ENCODE data around the gene GPR68.
"Not testable (repeated sequence)": the region's sequence is repeated elsewhere in the genome, so short reads cannot be mapped to it uniquely, and the experiment has no call there.

The GPR68 gene

DNA sequence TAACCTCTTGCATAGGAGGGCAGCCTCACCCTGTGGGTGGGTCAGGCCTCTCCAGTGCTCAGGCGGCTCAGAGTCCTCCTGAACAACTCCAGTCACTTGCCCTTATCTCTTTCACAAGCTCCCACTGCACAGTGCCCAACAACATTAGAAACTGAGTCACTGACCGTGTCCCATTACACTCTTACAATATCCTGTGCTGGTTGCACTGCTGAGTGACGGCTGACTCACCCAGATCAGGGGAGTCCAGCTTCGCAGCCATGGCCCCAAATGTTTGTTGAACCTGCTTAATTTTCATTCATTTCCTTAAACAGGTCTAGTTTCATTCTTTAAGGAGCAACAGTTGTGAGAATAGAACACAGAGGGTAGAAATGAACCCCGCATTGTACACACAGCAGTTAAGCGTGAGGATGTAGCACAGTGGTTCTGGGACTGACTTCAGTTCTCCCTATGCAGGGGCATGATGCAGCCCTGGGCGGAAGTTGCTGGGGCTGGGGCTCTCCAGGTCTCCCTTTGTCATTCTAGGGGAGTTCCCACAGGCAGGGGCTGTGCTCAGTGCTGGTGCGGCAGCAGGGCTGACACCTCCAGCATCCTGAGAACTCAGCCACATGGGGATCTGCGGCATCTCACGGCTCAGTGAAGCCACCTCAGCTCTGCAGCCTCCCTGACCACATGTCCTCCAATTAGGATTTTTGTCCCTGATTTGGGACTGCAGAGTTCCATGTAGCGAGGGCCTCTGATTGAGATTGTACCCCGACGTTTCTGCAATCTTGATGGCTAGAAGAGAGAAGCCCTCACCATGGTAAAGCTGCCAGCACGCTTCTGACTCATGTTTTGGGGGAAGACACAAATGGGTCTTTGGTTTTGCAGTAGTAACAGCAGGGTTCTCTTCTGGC lies 16.1 kb downstream of the GPR68 start:
- no peak for DNase-seq

- DNase-seq = no peak
These were observed 17.3 kb downstream of the GPR68 start for GRCh38 chr14:91227183-91227628.

DNA sequence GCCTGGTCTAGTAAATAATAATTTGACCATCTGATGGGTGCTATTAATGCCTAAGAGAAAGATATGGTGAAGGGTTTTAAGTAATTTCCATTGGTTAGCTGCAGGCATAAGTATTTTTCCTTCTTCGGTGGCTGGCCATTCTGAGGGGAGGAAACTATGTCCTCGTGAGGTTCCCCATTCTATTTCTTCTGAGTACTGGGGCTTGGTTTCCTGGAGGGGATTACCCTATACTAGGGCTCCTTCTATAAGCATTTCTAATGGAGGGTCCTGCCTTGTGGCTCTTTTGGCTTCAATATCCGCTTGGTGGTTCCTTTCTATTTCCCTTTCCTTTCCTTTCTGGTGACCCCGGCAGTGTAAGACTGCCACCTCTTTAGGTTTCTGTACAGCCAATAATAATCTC lies 18.1 kb downstream of the GPR68 start:
- not testable (repeated sequence) for DNase-seq

GRCh38 chr14:91225025-91225424 lies 19.5 kb downstream of the GPR68 start:
- peak; percentile 95 for DNase-seq

GRCh38 chr14:91223028-91223783 lies 21.3 kb downstream of the GPR68 start:
- DNase-seq = no peak

DNA sequence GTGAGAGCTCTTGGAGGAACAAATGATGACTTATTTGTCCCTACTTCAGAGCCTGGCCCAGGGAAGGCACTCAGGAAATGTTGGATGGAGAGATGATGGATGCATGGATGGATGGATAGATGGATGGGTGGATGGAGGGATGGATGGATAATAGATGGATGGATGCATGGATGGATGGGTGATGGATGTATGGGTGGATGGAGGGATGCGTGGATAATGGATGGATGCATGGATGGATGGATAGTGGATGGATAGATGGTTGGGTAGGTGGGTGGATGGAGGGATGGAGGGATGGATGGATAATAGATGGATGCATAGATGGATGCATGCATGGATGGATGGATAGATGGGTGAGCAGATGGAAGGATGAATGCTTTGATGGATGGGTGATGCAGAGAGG lies 23.2 kb downstream of the GPR68 start:
- DNase-seq = no peak

DNA sequence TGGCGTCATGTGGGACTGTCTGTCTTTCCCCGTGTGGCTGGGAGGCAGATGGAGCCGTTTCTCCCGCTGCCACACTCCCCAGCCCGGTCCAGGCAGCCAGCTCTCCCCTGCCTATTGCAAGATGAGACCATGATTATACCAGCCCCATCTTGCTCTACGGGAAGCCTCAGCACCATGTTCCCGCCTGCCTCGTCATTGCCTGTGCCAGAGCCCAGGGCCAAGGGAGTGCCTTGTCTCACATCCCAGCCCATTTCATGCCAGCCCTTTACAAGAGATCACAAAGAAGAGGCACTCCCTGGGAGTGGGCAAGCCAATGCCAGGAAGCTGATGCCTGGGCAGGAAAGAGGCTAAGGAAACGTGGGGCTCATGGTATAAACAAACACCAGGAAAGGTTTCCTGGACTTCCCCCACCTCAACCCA lies 23.9 kb downstream of the GPR68 start:
- no peak for DNase-seq

DNA sequence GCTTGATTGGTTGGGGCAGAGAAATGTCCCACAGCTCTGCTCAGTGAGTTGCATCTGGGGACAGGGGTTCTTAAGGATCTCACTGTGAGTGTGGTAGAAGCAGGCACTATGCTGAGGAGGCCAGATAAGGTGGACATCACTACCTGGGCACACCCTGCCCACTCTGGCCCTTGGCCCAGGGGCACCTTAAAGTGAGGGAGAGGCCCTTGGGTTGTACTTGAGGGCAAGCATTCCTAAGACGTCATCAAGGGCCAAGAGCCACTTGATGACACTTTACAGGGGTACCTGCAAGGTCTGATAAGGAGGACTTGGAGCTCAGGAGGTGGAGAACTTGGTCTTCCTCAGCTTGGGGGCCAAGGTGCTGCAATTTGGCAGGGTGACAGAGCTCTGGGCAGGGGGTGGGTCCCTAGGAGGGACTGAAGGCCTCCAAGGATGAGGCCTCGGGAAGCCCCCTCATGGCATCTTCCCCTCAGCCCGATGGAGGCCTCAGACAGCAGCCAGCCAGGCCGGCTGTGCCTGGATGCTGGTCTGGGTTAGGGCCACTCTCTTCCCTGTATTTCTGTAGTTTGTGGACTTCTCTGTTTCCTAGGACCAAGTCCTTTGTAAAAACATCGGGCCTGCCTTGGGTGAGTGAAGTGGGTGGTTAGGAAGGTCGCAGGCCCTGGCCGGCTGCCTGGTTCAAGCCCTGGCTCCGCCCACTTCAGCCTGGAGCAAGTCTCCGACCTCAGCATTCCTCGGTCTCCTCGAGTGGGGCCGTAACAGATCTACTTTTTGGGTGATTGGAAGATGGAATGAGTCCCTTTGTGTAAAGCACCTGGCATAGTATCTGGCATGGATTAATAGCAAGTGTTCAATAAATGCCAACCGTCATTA lies 24.8 kb downstream of the GPR68 start:
- no peak for DNase-seq

DNA sequence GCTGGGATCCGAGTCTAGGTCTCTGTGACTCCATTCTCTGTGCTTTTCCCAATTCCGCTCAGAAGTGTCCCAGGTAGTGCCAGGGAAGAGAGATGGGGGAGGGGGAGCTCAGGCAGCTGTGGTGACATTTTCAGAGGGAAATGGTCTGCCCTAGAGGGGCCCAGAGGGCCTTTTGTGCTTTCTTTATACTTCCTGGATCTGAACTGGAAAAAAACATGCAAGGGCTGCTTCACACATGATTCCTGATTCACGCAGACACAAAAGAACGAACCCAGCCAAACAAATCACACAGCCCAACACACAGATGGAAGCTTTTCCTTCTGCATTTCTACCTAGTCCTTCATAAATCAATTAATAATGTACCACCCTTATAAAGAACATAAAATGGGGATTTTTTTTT lies 26.5 kb downstream of the GPR68 start:
- DNase-seq = no peak

- no peak for DNase-seq
These were observed 27.7 kb downstream of the GPR68 start for GRCh38 chr14:91216731-91217226.

- no peak for DNase-seq
These were observed 29.1 kb downstream of the GPR68 start for GRCh38 chr14:91215381-91215780.

GRCh38 chr14:91214306-91214705 lies 30.2 kb downstream of the GPR68 start:
- DNase-seq = no peak

- no peak for DNase-seq
These were observed 33.5 kb downstream of the GPR68 start for GRCh38 chr14:91211017-91211416.

DNA sequence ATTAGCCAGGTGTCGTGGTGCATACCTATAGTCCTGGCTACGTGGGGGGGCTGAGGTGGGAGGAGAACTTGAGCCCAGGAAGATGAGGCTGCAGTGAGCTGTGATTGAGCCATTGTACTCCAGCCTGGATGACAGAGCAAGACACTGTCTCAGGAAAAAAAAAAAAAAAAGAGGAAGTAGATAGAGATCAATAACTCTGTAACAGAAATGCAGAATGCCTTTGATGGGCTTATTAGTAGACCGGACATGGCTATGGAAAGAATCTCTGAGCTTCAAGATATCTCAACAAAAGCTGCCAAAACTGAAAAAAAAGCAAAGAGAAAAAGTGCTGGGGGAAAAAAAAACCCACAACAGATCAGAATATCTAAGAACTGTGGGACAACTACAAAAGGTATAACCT lies 37.5 kb downstream of the GPR68 start:
- no peak for DNase-seq

GRCh38 chr14:91205459-91205858 lies 39.0 kb downstream of the GPR68 start:
- no peak for DNase-seq

DNA sequence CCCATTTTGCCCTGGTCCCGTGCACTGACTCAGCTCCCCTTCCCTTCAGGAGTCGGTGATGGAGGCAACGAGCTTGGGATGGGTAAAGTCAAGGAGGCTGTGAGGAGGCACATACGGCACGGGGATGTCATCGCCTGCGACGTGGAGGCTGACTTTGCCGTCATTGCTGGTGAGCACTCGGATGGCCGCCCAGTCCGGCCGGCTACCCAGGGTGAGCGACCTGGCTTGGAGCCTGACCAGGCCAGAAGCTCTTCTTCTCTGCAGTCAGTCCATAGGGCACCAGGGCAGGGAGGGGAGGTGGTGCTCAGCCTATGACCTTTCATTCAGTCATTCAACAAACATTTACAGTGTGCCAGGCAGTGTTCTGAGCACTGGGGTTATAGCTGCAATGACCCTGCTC lies 39.8 kb downstream of the GPR68 start:
- DNase-seq = no peak

GRCh38 chr14:91202234-91202974 lies 42.1 kb downstream of the GPR68 start:
- no peak for DNase-seq

GRCh38 chr14:91200802-91201201 lies 43.7 kb downstream of the GPR68 start:
- DNase-seq = not testable (repeated sequence)

GRCh38 chr14:91197631-91198030 lies 46.9 kb downstream of the GPR68 start:
- DNase-seq = no peak

DNA sequence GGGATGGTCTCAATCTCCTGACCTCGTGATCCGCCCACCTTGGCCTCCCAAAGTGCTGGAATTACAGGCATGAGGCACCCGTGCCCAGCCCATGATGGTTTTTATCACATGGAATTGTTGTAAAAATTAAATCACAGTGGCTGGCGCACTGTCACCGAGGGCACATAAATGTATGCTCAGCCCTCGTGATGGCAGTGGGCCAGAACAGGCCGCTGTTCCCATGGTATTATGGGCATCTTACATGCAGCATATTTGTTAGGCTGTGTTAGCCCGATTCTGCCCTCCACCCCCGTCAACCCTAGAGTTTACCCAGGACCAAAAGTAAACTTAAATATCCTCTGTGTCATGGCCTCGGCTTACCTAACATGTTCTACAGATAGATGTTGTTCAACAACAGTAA lies 48.6 kb downstream of the GPR68 start:
- no peak for DNase-seq

GRCh38 chr14:91193069-91193468 lies 51.4 kb downstream of the GPR68 start:
- DNase-seq = no peak

DNA sequence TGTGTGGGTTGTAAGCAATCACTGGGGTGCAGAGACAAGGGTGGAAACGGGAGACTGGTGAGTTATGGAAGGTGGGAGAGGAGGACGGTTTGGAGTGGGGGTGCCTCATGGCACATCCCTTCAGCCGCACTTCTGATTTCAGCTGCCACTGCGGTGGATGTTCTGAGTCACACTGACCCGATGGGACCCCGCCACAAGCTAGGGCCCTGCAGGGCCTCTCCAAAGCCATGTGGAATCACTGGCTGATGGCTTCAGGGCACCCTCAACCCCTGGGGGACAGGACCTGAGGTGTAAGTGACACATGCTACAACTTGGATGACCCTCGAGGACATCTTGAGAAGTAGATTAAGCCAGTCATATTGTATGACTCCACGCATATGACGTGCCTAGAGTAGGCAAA lies 53.7 kb downstream of the GPR68 start:
- DNase-seq = no peak
